ENCODE results near the gene IFNGR2.

- TF ChIP-seq, protein P1, sequence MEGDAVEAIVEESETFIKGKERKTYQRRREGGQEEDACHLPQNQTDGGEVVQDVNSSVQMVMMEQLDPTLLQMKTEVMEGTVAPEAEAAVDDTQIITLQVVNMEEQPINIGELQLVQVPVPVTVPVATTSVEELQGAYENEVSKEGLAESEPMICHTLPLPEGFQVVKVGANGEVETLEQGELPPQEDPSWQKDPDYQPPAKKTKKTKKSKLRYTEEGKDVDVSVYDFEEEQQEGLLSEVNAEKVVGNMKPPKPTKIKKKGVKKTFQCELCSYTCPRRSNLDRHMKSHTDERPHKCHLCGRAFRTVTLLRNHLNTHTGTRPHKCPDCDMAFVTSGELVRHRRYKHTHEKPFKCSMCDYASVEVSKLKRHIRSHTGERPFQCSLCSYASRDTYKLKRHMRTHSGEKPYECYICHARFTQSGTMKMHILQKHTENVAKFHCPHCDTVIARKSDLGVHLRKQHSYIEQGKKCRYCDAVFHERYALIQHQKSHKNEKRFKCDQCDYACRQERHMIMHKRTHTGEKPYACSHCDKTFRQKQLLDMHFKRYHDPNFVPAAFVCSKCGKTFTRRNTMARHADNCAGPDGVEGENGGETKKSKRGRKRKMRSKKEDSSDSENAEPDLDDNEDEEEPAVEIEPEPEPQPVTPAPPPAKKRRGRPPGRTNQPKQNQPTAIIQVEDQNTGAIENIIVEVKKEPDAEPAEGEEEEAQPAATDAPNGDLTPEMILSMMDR (IDR thresholded peaks at IDR 0.05): no peak
- no peak for TF ChIP-seq POLR2A (IDR thresholded peaks at IDR 0.05)
Observed at GRCh38 chr21:33391656-33392055, 11.6 kb upstream of the IFNGR2 start.
